Measurements from ENCODE around the gene UGT1A10. TPM values are rescaled to one million over a fixed set of nuclear protein-coding genes. Genes with fewer than 3 reads are reported as not detected.

The UGT1A10 gene
- total and polyA plus RNA-seq, 2 donors (not counting 3 experiments of a cell fraction or from before 2014, with no cell fraction given), result not detected

GRCh38 chr2:233743464-233744259 lies 107.4 kb downstream of the UGT1A10 start:
- TF ChIP-seq MYC (IDR thresholded peaks at IDR 0.05; ENCODE audit: low read depth, low read length), result no peak
- no peak for TF ChIP-seq POLR2A (IDR thresholded peaks at IDR 0.05; ENCODE audit: low read depth, low read length)
- TF ChIP-seq, protein P1, sequence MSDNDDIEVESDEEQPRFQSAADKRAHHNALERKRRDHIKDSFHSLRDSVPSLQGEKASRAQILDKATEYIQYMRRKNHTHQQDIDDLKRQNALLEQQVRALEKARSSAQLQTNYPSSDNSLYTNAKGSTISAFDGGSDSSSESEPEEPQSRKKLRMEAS (IDR thresholded peaks at IDR 0.05; ENCODE audit: insufficient read depth, insufficient read length), result no peak
- TF ChIP-seq FOS (IDR thresholded peaks at IDR 0.05; ENCODE audit: borderline replicate concordance, insufficient read depth, low read length), result no peak
- TF ChIP-seq POLR2AphosphoS5 (IDR thresholded peaks at IDR 0.05; ENCODE audit: insufficient read depth, low read depth, low read length), result no peak
- TF ChIP-seq CTCF (IDR thresholded peaks at IDR 0.05; ENCODE audit: extremely low read depth in 1 of 2, insufficient read depth in 1 of 2, low read depth in 1 of 2, low read length in 2 of 2), result no peak
- no peak for TF ChIP-seq EZH2 (IDR thresholded peaks at IDR 0.05; ENCODE audit: borderline replicate concordance, low read depth, low read length, severe bottlenecking)
- no peak for TF ChIP-seq GATA2 (IDR thresholded peaks at IDR 0.05; ENCODE audit: insufficient read depth, insufficient read length, low read depth, low read length)
- TF ChIP-seq JUN (IDR thresholded peaks at IDR 0.05; ENCODE audit: borderline replicate concordance, insufficient read depth, insufficient read length, low read depth), result no peak
- Histone ChIP-seq H2AFZ (ENCODE audit: low read depth, low read length) (no peak overlapping the region), H3K9me1 (replicated peaks; ENCODE audit: control insufficient read depth, extremely low read depth, insufficient read depth, low read length) (no peaks in the 10 kb centered on the region), H3K27me3 (ENCODE audit: control insufficient read depth in 2 of 2, insufficient read depth in 2 of 2, low read length in 2 of 2) (peaks cover 0 to 2% of the 10 kb centered on the region in 2 experiments), H3K79me2 (ENCODE audit: control insufficient read depth, insufficient read depth, low read length) (no peaks in the 10 kb centered on the region), H3K4me1 (ENCODE audit: control insufficient read depth, extremely low read depth, insufficient read depth, low read length) (no peaks in the 10 kb centered on the region), H3K27ac (ENCODE audit: insufficient read depth, low read depth, low read length) (no peak overlapping the region), H4K20me1 (replicated peaks; ENCODE audit: control insufficient read depth, extremely low read depth, insufficient read depth, low read length) (no peaks in the 10 kb centered on the region), H3K9ac (replicated peaks; ENCODE audit: extremely low read depth, insufficient read depth, low read length) (no peak overlapping the region), H3K36me3 (ENCODE audit: control insufficient read depth in 2 of 2, extremely low read depth in 1 of 2, insufficient read depth in 2 of 2, low read length in 2 of 2) (no peaks in the 10 kb centered on the region), H3K4me2 (ENCODE audit: insufficient read depth, low read length) (no peak overlapping the region), H3K9me3 (replicated peaks; ENCODE audit: control insufficient read depth, insufficient read depth, low read length) (no peaks in the 10 kb centered on the region), H3K4me3 (replicated peaks in 1 of 3; ENCODE audit: insufficient read depth in 1 of 3, low read depth in 1 of 3, low read length in 3 of 3) (no peak overlapping the region)
- FAIRE-seq (no peak), DNase-seq (ENCODE audit: low read depth, low spot score) (no peak)
- intact Hi-C loops (cut with micrococcal nuclease) (no loop called here), dilution Hi-C loops (cut with MboI; ENCODE audit: extremely low pct_ligation_motif_present, low sequenced_read_pairs) (no loop called here)
- no TSS peak for BruUV-seq (replicated peaks)
- POLR2A ChIA-PET, result no interaction called here
- CTCF ChIA-PET, result no interaction called here
